HG03175 (cell line): ENCODE results near the gene SMARCC1.
"Not testable (repeated sequence)": the region's sequence is repeated elsewhere in the genome, so short reads cannot be mapped to it uniquely, and the experiment has no call there.

Experiments used
- ATAC-seq: cut with Tn5 transposase; IDR thresholded peaks from one replicate; pipeline ENCODE4 v1.9.1; 2021; ENCODE audit warnings: mild to moderate bottlenecking, moderate library complexity; ENCODE audit not compliant: unreplicated experiment

Gene SMARCC1

DNA sequence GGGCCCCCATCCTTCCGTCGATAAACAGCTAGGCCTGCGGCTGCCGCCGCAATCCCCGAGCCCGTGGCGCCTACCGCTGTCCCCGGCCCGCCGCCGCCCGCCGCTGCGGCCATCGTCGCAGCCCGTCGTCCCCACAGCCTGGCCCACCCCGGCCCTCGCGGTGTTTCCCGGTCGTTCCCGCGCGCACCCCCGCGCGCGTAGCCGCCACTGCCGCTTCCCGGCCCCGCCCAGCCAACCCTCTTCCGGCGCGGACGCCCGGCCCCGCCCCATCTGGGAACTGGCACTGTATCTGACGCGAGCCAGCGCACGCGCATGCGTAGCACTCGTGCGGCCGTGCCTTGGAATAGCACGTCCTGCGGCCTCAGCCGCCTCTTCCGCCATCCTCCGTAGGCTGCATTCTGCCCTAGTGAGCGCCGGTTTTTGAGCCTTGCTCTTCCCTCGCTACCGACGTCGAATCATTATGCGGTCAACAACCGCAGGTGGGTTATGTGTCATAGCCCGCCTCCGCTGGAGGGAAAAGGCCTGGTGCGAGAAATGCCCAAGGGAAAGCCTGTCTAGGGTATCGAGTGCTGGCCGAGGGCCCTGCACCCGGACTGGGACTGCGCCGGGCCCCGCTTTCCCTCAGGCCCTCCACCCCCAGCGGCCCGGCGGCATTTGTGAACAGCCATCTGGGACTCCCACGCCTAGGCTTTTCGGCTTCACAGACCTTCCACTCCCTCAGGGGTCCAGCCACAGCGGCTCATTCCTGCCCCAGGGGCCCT is at the start of gene SMARCC1:
Gene SMARCC1 (minus strand): TSS at position 209 of the 761 bp plus-strand sequence. CDS start 96 bp downstream, at position 113.
- ATAC-seq = peak; percentile 83

DNA sequence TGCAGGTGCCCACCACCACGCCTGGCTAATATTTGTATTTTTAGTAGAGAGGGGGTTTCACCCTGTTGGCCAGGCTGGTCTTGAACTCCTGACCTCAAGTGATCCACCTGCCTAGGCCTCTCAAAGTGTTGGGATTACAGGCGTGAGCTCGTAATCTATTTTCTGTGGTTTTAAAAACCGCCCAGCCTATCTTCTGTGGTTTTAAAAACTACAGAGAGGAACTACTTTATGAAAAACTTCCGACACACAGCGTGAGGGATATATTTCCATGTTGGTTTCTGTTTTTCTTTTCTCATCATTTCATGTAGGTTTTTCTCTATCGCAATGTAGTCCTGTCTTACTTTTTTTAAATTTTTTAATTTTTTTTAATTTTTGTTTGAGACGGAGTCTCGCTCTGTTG is 47.8 kb upstream of the SMARCC1 start:
- not testable (repeated sequence) for ATAC-seq

DNA sequence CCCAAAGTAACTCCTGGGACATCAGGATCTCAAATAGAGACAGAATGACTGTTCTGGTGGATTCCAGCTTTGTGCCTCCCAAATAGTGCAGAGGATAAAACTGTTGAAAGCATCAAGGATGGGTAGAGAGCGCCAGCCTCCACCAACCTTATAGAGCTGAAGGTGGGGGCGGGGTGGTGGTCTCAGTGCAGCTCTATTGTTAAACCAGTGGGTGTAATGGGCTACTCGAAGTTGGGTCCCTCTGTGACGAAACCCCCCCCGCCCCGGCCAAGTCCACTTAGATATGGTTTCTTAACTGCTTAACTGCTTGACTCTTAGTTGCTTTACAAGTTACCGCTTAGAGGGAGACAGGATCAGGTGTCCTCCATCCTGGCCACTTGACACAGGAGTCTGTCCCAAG is 43.9 kb upstream of the SMARCC1 start:
- no peak for ATAC-seq

DNA sequence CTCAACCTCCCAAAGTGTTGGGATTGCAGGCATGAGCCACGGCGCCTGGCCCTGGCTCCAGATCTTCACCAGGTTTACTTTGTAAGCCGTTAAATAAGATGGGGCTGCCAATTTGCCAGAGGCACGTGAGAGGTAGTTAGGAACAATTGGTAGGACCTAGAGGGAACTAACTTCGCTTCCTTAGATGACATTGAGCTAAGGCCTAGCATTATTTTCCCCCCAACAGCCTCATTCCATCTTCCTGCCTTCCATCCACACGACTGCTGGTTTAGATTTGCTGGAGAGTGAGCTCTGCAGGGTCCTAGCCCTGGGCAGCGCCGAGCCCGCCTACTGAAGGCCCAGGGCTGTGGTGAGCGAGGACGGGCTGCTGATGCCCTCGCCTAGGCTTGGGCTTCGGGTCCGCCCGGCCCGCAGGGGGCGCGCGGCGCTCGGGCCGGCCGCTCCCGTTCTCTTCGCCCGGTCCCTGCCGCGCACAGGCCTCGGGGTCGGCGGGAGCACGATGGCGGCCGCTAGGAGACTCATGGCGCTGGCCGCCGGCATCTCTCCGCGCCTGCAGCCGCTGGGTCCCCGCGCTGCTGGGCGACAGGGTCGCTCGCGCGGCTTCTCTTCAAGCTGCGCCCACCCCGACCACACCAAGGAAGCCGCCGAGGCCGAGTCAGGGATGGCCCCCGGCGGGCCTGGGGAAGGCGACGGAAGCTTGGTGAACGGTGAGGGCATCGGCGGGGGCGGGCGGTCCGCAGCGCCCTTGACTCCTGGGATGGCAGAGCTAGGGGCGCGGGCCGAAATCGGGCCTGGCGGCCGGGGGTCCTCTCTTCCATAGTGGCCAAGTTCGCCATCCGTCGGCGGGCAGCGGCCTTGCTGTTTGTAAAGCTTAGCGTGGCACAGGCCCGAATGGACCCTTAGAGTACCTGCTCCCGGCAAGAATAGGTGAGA is 43.1 kb upstream of the SMARCC1 start:
- peak; percentile 94 for ATAC-seq

DNA sequence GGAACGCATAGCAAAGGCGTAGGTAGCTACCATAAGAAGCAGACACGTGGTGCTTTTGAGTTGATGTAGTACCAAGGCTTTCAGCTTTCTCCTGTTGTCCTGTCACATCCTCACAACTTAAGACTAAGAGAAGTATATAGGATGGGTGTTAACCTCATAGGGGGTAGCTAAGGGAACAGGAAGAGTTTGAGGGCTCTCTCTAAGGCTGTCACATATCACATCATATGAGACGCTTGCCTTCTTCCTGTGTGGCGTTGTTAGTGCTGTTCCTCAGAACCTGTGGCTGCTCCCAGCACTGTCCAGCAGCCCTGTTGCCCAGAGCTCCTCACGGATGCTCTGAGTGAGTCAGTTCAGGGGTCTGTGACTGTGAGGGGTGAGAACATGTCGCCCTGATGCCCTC is 35.9 kb upstream of the SMARCC1 start:
- ATAC-seq = no peak

DNA sequence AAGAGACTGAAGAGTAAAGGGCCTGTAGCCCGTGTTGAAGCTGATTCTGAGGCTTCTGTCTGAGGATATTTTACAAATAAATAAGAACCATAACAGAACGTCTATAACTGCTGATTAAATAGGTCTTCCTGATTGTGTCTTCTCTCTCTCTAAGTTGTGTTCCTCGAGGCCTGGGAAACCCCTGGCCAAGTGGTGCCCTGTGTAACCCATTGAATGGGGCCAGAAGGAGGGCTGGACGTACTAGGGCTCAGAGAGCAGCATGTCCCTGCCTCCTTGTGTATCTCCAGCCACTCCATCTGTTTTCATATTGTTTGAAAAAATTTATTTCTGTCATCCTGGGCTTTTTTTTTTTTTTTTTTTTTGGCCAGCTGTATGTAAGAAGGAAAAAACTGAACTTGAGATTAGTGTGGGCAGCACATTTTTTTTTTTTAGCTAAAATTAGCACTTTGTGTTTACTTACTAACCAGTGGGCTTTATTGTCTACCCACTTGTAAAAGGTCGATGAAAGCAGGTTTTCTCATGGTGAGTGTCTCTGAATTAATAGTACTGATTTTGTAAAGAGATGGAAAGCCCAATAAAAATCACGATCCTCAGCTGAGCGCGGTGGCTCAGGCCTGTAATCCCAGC is 32.0 kb upstream of the SMARCC1 start:
- no peak for ATAC-seq

DNA sequence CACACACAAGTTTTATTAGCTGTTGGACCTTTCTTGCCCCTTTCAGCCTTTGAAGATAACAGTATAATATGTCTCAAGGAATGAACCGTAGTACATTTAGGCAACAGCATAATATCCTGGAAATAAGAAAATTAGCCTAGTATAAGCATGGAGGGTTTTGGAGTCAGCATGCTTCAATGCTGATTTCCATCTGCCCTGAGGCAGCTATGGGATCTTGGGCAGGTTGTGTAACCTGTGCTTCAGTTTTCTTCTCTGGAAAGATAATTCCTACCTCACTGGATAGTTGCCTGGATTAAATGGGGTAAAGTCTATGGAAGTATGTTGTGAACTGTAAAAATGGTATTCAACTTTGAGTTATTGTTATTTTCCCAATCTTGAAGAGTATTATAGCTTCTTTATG is 22.9 kb upstream of the SMARCC1 start:
- ATAC-seq = no peak

DNA sequence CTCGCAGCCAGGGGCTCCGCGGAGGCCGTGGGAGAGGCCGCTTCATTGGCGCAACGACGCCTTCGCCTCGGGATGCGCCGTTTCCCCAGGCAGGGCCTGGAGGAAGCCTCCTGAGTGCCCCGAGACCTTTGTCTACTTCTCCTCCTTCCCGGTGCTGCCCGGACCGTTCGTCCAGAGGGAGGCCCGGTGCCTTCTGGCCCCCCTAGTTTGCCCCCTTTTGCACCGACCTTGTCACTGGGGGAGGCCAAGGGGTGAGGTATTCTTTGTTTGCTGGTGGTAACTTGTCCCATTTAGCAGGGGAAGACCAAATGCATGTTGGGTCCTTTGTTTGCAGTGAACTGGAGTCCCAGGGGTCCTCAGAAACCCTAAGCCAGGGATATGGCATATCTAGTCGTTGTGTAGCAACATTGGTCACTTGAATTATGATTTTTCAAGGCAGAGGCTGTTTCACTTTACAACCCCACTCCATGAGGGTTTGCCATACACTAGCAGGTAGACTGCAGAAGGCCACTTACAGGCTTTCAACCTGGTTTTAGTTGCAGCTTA is 21.9 kb upstream of the SMARCC1 start:
- ATAC-seq = no peak

DNA sequence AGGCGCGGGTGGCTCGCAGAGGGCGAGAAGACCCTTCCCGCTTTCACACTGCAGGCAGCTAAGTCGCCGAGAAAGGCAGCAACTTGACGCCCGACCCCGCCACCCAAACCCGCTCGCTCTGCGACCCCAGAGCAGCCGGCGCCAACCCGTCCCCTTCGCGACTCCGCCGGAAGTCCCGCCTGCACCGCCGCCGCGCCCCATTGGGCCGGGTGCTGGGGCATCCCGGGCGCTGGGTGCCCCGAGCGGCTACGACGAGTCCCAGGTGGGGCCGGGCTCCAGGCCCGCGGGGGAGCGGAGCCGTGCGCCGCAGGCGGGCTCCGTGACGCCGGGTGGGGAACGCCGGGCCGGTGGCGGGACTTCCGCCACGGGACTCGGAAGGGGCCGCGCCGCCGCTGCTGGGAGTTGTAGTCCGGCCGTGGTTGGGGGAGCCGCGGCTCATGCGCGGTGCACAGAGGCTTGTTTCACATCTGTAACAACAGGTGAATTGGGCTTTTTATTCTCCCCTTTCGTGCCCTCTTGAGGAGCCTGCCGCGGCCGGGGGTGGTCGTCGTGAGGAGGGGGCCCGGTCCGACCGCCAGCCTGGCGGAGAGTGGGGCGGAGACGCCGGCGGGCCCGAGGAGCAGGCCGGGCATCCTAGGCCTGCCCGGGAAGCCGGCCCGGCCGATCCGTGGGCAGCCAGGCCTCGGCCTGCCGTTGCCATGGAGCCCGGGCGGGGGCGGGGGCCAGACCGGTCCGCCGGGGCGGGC is 21.2 kb upstream of the SMARCC1 start, which contains the start of gene DHX30:
Gene DHX30 (plus strand): TSS at position 405 of the 746 bp plus-strand sequence. CDS start 7,546 bp downstream, outside the sequence.
- peak; percentile 93 for ATAC-seq

DNA sequence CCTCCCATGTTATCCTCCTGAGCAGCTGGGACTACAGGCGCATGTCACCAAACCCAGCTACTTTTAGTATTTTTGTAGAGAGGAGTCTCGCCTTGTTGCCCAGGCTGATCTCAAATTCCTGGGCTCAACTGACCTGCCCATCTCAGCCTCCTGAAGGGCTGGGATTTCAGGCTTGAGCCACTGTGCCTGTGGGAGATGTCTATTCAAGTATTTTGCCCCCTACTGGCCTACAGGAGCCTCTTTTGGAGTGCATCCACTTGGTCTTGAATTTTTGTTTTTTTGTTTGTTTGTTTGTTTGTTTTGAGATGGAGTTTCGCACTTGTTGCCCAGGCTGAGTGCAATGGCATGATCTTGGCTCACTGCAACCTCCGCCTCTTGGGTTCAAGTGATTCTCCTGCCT is 18.0 kb upstream of the SMARCC1 start:
- ATAC-seq = no peak

DNA sequence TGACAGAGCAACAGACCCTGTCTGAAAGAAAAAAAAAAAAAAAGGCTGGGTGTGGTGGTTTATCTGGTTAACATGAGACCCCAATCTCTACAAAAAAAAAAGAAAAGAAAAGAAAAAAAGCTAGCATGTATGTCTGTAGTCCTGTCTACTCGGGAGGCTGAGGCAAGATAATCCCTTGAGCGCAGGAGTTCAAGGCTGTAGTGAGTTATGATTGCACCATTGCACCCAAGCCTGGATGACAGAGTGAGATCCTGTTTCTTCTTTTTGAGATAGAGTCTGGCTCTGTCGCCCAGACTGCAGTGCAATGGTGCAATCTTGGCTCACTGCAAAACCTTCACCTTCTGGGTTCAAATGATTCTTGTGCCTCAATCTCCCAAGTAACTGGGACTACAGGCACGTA is 12.9 kb upstream of the SMARCC1 start:
- no peak for ATAC-seq

DNA sequence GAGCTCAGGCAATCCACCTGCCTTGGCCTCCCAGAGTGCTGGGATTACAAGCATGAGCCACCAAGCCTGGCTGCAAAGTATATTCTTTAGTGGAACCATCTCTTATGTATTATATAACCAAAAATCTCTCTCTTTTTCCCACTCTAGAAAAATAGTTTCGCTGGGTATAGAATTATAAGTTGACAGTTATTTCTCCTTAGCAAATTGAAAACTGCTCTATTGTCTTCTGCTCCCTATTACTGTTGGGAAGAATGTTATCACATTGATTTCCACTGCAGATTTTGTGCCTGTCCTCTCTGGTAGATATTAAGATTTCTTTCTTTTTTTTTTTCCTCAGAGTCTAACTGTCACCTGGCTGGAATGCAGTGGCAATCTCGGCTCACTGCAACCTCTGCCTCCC is 11.0 kb upstream of the SMARCC1 start:
- no peak for ATAC-seq

DNA sequence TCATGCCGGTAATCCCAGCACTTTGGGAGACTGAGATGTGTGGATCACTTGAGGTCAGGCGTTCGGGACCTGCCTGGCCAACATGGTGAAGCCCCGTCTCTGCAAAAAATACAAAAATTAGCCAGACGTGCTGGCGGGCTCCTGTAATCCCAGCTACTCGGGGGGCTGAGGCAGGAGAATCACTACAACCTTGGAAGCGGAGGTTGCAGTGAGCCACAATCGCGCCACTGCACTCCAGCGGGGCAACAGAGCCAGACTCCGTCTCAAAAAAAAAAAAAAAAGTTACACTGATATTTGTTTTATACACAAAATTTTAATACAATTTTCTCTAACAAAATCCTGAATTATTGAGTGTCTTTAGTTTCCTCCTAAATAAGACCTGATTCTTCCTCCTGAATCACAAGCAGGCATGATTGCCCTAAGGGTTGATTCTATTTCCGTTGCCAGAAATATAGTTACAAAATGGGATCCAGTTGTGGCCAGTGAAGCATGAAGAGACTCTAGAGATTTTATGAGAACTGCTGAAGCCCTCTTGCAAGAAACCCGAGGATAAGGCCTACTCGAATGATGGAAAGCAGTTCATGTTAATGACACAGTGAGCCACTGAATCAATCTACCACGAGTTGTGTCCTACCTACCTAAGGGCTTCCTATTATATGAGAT is 9.6 kb upstream of the SMARCC1 start:
- no peak for ATAC-seq

DNA sequence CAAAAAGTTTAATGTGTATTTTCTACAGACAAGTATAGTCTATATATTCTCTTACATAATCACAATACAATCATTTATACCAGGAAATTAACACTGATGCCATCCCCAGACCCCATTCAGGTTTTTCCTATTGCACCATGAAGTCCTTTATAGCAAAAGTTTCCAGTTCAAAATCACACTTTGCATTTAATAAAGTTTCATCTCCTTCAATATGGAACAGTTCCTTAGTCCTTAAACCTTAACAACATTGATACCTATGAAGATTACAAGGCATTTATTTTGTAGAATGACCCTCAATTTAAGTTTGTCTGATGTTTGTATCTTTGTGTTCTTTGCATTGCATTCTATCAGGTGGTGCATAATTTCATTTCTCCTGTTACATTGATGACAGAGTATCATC is 2.0 kb upstream of the SMARCC1 start:
- no peak for ATAC-seq

DNA sequence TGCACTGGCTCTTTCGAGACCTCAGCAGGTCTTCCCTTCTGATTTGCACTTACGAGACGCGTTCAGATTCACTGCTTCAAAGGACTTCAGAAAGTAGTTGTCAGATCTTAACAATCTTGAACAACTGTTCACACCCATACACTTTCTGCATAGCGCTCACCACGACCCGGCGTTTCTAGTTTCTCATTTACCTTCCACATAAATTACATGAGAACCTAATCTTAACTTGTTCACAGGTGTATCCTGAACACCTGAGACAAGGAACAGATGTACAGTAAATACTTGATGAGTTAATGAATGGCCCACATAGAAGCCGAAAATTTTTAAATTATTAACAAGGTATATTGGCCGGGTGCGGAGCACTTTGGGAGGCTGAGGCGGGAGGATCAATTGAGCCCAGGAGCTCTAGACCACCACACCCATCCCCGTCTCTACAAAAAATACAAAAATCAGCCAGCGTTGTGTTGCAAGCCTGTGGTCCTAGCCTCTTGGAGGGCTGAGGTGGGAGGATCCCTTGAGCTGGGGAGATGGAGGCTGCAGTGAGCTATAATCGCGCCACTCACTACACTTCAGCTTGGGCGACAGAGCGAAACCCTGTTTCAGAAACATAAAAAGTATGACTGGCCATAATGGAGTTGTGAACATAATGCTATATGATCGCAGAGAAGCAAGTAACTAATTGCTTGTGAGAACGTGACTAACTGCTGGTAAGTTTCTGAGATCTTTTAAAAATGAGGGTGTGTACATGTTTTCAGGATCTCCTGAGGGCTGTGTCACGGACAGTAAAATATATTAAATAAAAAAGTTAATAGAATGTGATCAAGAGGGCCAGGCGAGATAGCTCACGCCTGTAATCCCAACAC is 984 bp upstream of the SMARCC1 start:
- ATAC-seq = peak; percentile 13

DNA sequence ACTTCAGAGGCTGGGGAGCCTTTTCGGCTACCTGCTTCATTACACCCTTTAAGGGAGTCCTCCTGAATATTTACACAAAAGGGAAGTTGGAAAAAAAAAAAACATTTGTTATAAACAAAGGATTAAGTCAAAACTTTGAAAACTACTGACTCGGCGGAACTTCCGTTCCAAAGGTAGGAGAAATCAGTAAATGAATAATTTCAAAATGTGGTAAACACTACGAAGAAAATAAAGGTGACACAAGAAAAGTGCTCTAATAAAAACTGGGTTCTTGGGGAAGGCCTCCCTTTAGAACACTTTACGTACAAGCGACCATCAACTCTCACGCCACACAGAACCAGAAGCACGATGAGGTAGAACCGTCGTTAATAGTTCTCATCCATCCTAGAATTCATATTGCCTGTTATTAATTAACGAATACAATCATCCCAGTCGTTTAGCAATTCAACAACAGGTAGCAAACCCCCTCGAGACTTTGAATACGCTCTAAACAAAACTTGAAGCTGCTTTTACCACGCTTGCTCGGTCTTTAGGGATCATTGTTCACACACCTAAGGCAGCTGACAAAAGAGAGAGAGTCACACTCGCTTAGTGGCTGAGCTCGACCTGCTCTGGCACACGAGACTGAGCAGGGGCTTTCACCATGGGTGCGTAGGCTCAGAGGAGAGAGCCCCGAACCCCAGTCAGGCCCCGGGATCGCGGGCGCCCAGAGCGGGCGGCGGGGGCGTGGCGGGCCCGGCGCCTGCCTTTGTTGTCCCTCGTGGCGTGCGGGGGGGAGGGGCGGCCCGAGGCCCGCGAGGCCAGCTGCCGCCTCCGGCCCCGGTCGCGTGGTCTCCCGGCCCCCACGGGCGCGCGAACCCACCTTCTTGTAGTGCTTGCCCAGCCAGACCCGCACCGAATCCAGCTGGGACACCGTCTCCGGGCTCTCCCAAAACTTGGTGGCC is 680 bp downstream of the SMARCC1 start:
- ATAC-seq = peak; percentile 19

DNA sequence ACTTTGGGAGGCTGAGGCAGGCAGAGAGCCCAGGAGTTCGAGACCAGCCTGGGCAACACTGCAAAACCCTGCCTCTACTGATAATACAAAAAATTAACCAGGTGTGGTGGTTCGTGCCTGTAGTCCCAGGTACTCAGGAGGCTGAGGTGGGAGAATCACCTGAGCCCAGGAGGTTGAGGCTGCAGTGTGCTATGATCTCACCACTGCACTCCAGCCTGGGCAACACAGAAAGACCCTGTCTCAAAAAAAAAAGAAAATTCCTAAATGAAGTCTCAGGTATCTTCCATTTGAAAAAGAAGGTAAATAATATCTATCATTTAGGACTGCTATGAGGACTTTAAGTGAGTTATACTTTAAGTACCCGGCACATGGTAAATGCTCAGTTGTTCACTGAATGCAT is 2.9 kb downstream of the SMARCC1 start:
- ATAC-seq = no peak

DNA sequence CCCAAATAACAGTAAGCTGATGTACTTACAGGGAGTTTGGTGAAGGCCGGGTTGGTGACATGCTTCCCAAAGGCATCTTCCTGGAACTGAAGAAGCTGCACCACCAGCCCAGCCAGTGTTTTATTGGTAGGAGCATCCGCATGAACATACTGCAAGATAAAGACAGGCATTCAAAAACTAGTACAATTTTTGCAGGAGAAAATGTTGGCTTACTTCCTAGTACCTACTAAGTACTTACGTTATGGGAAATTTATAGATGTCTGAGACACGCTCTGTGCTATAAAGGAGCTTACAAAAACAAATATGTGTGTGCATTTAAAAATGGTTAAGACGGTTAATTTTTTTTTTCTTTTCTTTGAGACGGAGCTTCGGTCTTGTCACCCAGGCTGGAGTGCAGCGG is 8.9 kb downstream of the SMARCC1 start:
- ATAC-seq = no peak
